Esophagus muscularis mucosa (tissue), 4 donors: ENCODE data around the gene PARN.
"Not testable (repeated sequence)": the region's sequence is repeated elsewhere in the genome, so short reads cannot be mapped to it uniquely, and the experiment has no call there.

Source experiments
- EP300 ChIP-seq: sonication (generic); formaldehyde crosslinking; IDR thresholded peaks from one replicate; pipeline ENCODE4 v1.6.1; 2017; ENCODE audit warnings: antibody characterized with exemption
- POLR2A ChIP-seq: fragments of 450-650 bp; IDR thresholded peaks from one replicate; pipeline ENCODE4 v1.6.1; 2017; ENCODE audit warnings: antibody characterized with exemption, moderate library complexity, mild to moderate bottlenecking, low read depth
- TF ChIP-seq, protein P1 (sequence below), 3 experiments: fragments of 200-600 bp in 2 of 3; fragments of 450-650 bp in 1 of 3; sonication (generic) in 2 of 3; IDR thresholded peaks; one replicate each; pipeline ENCODE4 v1.5.1; 2017 to 2019; ENCODE audit warnings: antibody characterized with exemption in 3 of 3, mild to moderate bottlenecking in 2 of 3, moderate library complexity in 1 of 3

DNA sequence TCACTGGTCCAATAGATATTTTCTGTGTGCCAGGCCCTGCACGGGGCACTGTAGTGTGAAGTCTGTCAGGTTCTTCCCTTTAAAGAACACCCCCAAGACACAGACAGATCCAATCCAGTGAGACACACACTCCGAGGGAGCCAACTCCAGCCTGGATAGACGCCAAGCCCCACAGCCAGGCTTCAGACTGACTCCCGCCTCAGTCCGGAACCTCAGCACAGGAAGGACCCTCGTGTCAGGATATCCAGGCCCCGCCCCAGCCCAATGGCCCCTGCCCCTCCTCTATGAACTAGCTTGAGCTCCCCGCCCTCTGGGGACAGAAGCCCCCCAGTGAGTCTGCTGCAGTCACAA lies 228.4 kb downstream of the PARN start:
- TF ChIP-seq, protein P1, sequence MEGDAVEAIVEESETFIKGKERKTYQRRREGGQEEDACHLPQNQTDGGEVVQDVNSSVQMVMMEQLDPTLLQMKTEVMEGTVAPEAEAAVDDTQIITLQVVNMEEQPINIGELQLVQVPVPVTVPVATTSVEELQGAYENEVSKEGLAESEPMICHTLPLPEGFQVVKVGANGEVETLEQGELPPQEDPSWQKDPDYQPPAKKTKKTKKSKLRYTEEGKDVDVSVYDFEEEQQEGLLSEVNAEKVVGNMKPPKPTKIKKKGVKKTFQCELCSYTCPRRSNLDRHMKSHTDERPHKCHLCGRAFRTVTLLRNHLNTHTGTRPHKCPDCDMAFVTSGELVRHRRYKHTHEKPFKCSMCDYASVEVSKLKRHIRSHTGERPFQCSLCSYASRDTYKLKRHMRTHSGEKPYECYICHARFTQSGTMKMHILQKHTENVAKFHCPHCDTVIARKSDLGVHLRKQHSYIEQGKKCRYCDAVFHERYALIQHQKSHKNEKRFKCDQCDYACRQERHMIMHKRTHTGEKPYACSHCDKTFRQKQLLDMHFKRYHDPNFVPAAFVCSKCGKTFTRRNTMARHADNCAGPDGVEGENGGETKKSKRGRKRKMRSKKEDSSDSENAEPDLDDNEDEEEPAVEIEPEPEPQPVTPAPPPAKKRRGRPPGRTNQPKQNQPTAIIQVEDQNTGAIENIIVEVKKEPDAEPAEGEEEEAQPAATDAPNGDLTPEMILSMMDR (IDR thresholded peaks at IDR 0.05): not testable (repeated sequence)
- not testable (repeated sequence) for TF ChIP-seq POLR2A, EP300
